ENCODE data around the gene PAM.

- TF ChIP-seq CTCF (IDR thresholded peaks at IDR 0.05 in 2 of 3, conservative IDR thresholded peaks at IDR 0.05 in 1 of 3; ENCODE audit: borderline replicate concordance in 1 of 3, insufficient read depth in 1 of 3, low read depth in 2 of 3, low read length in 2 of 3) (no peak), POLR2A (IDR thresholded peaks at IDR 0.05; ENCODE audit: borderline replicate concordance, extremely low read depth, insufficient read depth, insufficient read length) (no peak), RAD21 (IDR thresholded peaks at IDR 0.05; ENCODE audit: low read depth) (no peak), CEBPB (IDR thresholded peaks at IDR 0.05; ENCODE audit: low read depth) (no peak), CBX3 (IDR thresholded peaks at IDR 0.05; ENCODE audit: low read depth) (no peak), EZH2phosphoT487 (IDR thresholded peaks at IDR 0.05; ENCODE audit: borderline replicate concordance) (no peak), SP1 (IDR thresholded peaks at IDR 0.05; ENCODE audit: low read depth) (no peak)
- TF ChIP-seq, protein P1, sequence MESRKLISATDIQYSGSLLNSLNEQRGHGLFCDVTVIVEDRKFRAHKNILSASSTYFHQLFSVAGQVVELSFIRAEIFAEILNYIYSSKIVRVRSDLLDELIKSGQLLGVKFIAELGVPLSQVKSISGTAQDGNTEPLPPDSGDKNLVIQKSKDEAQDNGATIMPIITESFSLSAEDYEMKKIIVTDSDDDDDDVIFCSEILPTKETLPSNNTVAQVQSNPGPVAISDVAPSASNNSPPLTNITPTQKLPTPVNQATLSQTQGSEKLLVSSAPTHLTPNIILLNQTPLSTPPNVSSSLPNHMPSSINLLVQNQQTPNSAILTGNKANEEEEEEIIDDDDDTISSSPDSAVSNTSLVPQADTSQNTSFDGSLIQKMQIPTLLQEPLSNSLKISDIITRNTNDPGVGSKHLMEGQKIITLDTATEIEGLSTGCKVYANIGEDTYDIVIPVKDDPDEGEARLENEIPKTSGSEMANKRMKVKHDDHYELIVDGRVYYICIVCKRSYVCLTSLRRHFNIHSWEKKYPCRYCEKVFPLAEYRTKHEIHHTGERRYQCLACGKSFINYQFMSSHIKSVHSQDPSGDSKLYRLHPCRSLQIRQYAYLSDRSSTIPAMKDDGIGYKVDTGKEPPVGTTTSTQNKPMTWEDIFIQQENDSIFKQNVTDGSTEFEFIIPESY (IDR thresholded peaks at IDR 0.05; ENCODE audit: extremely low read depth, insufficient replicate concordance, low read length), result no peak
- TF ChIP-seq, protein P2, sequence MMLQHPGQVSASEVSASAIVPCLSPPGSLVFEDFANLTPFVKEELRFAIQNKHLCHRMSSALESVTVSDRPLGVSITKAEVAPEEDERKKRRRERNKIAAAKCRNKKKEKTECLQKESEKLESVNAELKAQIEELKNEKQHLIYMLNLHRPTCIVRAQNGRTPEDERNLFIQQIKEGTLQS (IDR thresholded peaks at IDR 0.05), result no peak
- TF ChIP-seq, protein P3, sequence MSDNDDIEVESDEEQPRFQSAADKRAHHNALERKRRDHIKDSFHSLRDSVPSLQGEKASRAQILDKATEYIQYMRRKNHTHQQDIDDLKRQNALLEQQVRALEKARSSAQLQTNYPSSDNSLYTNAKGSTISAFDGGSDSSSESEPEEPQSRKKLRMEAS (IDR thresholded peaks at IDR 0.05), result no peak
Measured at GRCh38 chr5:102716017-102716416, 39.1 kb upstream of the PAM start.
